MM.1S (cell line): ENCODE measurements around the gene GGNBP2.

Experiments used
- DNase-seq: peaks from one replicate; pipeline ENCODE4 v3.0.0-alpha.2; 2015
- H2AFZ ChIP-seq: fragments of 300-600 bp; sonication (generic); 2 replicates; pipeline ENCODE4 v1.6.0; 2016; ENCODE audit warnings: antibody characterized with exemption, low read length
- H3F3A ChIP-seq: fragments of 300-600 bp; sonication (generic); 2 replicates; pipeline ENCODE4 v1.6.1; 2016; ENCODE audit warnings: mild to moderate bottlenecking, antibody characterized with exemption, low read length, moderate library complexity, mixed read lengths; ENCODE audit not compliant: insufficient read depth
- H3K27ac ChIP-seq: fragments of 300-600 bp; sonication (generic); 2 replicates; pipeline ENCODE4 v1.5.1; 2016; ENCODE audit warnings: mild to moderate bottlenecking, low read length
- H3K27me3 ChIP-seq: fragments of 300-600 bp; sonication (generic); replicated peaks from 2 replicates; pipeline ENCODE4 v1.6.0; 2016; ENCODE audit warnings: low read length; ENCODE audit not compliant: insufficient read depth
- H3K36me3 ChIP-seq: fragments of 300-600 bp; sonication (generic); replicated peaks from 2 replicates; pipeline ENCODE4 v1.6.1; 2016; ENCODE audit warnings: mild to moderate bottlenecking, low read length, mixed read lengths; ENCODE audit not compliant: insufficient read depth
- H3K4me1 ChIP-seq: fragments of 300-600 bp; sonication (generic); 2 replicates; pipeline ENCODE4 v1.6.1; 2016; ENCODE audit warnings: low read length, mixed read lengths
- H3K4me2 ChIP-seq: fragments of 300-600 bp; sonication (generic); 2 replicates; pipeline ENCODE4 v1.6.0; 2016; ENCODE audit warnings: low read depth, low read length
- H3K4me3 ChIP-seq: fragments of 300-600 bp; sonication (generic); 2 replicates; pipeline ENCODE4 v1.5.1; 2016; ENCODE audit warnings: low read length, mixed read lengths
- H3K79me2 ChIP-seq: fragments of 300-600 bp; sonication (generic); 2 replicates; pipeline ENCODE4 v1.6.1; 2016; ENCODE audit warnings: mixed run types, low read length, mixed read lengths
- H3K9ac ChIP-seq: fragments of 300-600 bp; sonication (generic); 2 replicates; pipeline ENCODE4 v1.6.1; 2016; ENCODE audit warnings: low read length, mixed read lengths
- H3K9me2 ChIP-seq: fragments of 300-600 bp; sonication (generic); replicated peaks from 2 replicates; pipeline ENCODE4 v1.6.1; 2016; ENCODE audit warnings: mild to moderate bottlenecking, low read length, mixed read lengths; ENCODE audit not compliant: insufficient read depth
- H3K9me3 ChIP-seq: fragments of 300-600 bp; sonication (generic); replicated peaks from 2 replicates; pipeline ENCODE4 v1.6.1; 2016; ENCODE audit warnings: mild to moderate bottlenecking, low read length, mixed read lengths; ENCODE audit not compliant: insufficient read depth
- H4K20me1 ChIP-seq: fragments of 300-600 bp; sonication (generic); 2 replicates; pipeline ENCODE4 v1.6.1; 2016; ENCODE audit warnings: mild to moderate bottlenecking, low read length, moderate library complexity, mixed read lengths; ENCODE audit not compliant: insufficient read depth
- CTCF ChIP-seq: fragments of 300-600 bp; sonication (generic); IDR thresholded peaks from 2 replicates; pipeline ENCODE4 v1.5.1; 2016; ENCODE audit warnings: antibody characterized with exemption, low read length, mixed read lengths
- EZH2 ChIP-seq: fragments of 300-600 bp; sonication (generic); optimal IDR thresholded peaks from 2 replicates; pipeline ENCODE3; 2017; ENCODE audit warnings: low read depth, mild to moderate bottlenecking, antibody characterized with exemption, low read length, mixed read lengths
- EZH2phosphoT487 ChIP-seq: fragments of 300-600 bp; sonication (generic); IDR thresholded peaks from 2 replicates; pipeline ENCODE4 v1.6.1; 2018; ENCODE audit warnings: antibody characterized with exemption, low read length

GGNBP2 gene

GRCh38 chr17:36600465-36600864 is 55.7 kb downstream of the GGNBP2 start:
- Histone ChIP-seq H3K9me2 (no peaks in the 10 kb centered on the region), H3K79me2 (peaks cover 24% of the 10 kb centered on the region), H3K9me3 (no peaks in the 10 kb centered on the region), H3K4me3 (peak overlapping the region; percentile 83), H3K4me1 (peaks cover 7% of the 10 kb centered on the region), H2AFZ (peak overlapping the region; percentile 80), H3K36me3 (no peaks in the 10 kb centered on the region), H3K27me3 (no peaks in the 10 kb centered on the region), H4K20me1 (no peaks in the 10 kb centered on the region), H3K27ac (no peak overlapping the region), H3K9ac (peak overlapping the region; percentile 81; the same call in 1 of the 2 replicates), H3F3A (no peaks in the 10 kb centered on the region), H3K4me2 (peak overlapping the region; percentile 99)
- TF ChIP-seq EZH2: no peak
- no peak for TF ChIP-seq CTCF
- TF ChIP-seq EZH2phosphoT487: no peak
- DNase-seq: no peak

- Histone ChIP-seq H2AFZ (peak overlapping the region; percentile 80), H3K4me1 (peaks cover 7% of the 10 kb centered on the region), H3F3A (no peaks in the 10 kb centered on the region), H3K4me3 (peak overlapping the region; percentile 83), H3K36me3 (no peaks in the 10 kb centered on the region), H3K9ac (peak overlapping the region; percentile 81; the same call in 1 of the 2 replicates), H3K79me2 (peaks cover 29% of the 10 kb centered on the region), H3K9me2 (no peaks in the 10 kb centered on the region), H3K27ac (0 out of 2 replicates have a peak overlapping the region, but pooled peaks have one; percentile 1), H3K4me2 (peak overlapping the region; percentile 99), H3K27me3 (no peaks in the 10 kb centered on the region), H4K20me1 (no peaks in the 10 kb centered on the region), H3K9me3 (no peaks in the 10 kb centered on the region)
- TF ChIP-seq EZH2 (no peak), CTCF (no peak), EZH2phosphoT487 (no peak)
- DNase-seq: peak; percentile 15
Observed at GRCh38 chr17:36600936-36601302, 56.2 kb downstream of the GGNBP2 start.

DNA sequence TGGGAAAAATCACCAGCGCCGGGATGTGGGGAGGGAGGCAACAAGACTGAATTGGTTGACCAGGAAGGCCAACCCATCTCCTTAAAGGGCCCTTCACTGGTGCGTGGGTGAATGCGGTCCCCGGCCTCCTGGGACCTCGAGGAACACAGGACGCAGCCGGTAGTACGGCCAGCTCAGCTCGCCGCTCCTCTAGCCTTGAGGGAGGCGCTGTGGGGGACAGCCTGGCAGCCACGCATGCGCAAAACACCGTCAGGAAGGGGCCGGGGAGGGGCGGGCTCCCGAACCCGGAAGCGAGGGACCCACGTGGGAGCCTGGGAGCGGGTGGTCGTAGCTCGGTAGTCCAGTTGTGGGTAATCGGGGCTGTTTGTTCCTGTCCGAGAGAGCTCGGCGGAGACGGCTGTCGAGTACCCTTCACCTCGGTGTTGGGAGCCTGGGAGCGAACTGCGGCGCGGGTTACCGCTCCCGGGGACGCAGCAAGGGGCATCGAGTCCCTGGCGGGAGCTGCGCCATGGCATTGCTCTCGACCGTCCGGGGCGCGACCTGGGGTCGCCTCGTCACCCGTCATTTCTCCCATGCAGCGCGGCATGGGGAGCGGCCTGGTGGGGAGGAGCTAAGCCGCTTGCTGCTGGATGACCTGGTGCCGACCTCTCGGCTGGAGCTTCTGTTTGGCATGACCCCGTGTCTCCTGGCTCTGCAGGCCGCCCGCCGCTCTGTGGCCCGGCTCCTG is 56.7 kb downstream of the GGNBP2 start, which contains the start of gene MRM1:
Gene MRM1, plus strand, starts transcription at position 281 of the 727 bp plus-strand sequence. Its CDS starts 228 bp downstream, at position 509.
- no peaks in the 10 kb centered on the region for H4K20me1 ChIP-seq
- H3K4me1 ChIP-seq: peaks cover 7% of the 10 kb centered on the region
- peak within 1 kb of the TSS; percentile 81 for H3K9ac ChIP-seq
- peak; percentile 92 for DNase-seq
- H3K4me3 ChIP-seq: peak within 1 kb of the TSS; percentile 83
- H2AFZ ChIP-seq: peak within 1 kb of the TSS; percentile 80
- H3K79me2 ChIP-seq: peaks cover 31% of the 10 kb centered on the region
- peak within 1 kb of the TSS; percentile 99 for H3K4me2 ChIP-seq
- H3F3A ChIP-seq: no peaks in the 10 kb centered on the region
- no peaks in the 10 kb centered on the region for H3K36me3 ChIP-seq
- TF ChIP-seq CTCF (0 out of 2 replicates have a peak, but pooled peaks have one; percentile 5), EZH2 (no peak), EZH2phosphoT487 (no peak)
- H3K9me3 ChIP-seq: no peaks in the 10 kb centered on the region
- H3K9me2 ChIP-seq: no peaks in the 10 kb centered on the region
- peak within 1 kb of the TSS; percentile 50; the same call in 1 of the 2 replicates for H3K27ac ChIP-seq
- H3K27me3 ChIP-seq: no peaks in the 10 kb centered on the region
